ENCODE data around the gene ABCF2. TPM values are rescaled to one million over a fixed set of nuclear protein-coding genes. Genes with fewer than 3 reads are reported as not detected.

ABCF2 gene
- total and polyA plus RNA-seq, 3 experiments from 2014 or later: 36.7 to 95.1 (median 86.5) TPM

DNA sequence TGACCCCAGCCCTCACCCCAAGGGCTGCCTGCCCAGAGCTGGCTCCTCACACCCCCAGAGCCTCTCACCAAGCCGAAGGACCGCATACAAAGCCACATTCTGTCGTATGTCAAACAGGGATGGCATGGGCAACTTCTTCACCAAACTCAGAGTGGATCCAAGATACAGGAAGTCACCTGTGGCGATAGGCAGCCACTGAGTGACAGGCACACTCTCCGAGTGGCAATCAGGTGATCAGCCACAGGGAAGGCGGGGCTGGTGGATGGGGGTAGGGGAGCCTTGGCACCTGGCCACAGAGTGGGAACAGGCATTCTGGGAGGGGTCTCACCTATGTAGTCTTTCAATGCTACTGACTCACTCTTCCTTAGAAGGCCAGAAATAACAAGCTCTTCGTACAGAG lies 32.8 kb downstream of the ABCF2 start:
- peaks cover 0 to 1% of the 10 kb centered on the region in 2 donors for H3K27me3 Mint-ChIP-seq
- ChIA-PET POLR2A (interaction anchor here (0.6 kb wide), 1 partner anchor 1015 kb away, joined by 8 read pairs; no protein-coding TSS in a partner anchor), CTCF (no interaction called here)
- H3K4me1 Mint-ChIP-seq: peaks cover 9 to 11% (median 10%) of the 10 kb centered on the region in 3 donors
- no peak for DNase-seq
- Histone ChIP-seq H3K36me3 (ENCODE audit: insufficient read depth, low read length) (no peaks in the 10 kb centered on the region), H3K27ac (ENCODE audit: low read depth, low read length) (no peak overlapping the region), H3K4me1 (ENCODE audit: insufficient read depth, low read length) (no peaks in the 10 kb centered on the region), H3K27me3 (ENCODE audit: insufficient read depth, low read length, poor library complexity, severe bottlenecking) (peaks cover 9% of the 10 kb centered on the region), H3K9me3 (ENCODE audit: low read length) (no peaks in the 10 kb centered on the region), H3K4me3 (ENCODE audit: low read length) (no peak overlapping the region)
- no peaks in the 10 kb centered on the region for H3K9me3 Mint-ChIP-seq
- H3K27ac Mint-ChIP-seq: peak overlapping the region in 2 of 8 donors; percentile 18 to 73
- H3K4me3 Mint-ChIP-seq: no peak overlapping the region
- no peaks in the 10 kb centered on the region for H3K36me3 Mint-ChIP-seq

DNA sequence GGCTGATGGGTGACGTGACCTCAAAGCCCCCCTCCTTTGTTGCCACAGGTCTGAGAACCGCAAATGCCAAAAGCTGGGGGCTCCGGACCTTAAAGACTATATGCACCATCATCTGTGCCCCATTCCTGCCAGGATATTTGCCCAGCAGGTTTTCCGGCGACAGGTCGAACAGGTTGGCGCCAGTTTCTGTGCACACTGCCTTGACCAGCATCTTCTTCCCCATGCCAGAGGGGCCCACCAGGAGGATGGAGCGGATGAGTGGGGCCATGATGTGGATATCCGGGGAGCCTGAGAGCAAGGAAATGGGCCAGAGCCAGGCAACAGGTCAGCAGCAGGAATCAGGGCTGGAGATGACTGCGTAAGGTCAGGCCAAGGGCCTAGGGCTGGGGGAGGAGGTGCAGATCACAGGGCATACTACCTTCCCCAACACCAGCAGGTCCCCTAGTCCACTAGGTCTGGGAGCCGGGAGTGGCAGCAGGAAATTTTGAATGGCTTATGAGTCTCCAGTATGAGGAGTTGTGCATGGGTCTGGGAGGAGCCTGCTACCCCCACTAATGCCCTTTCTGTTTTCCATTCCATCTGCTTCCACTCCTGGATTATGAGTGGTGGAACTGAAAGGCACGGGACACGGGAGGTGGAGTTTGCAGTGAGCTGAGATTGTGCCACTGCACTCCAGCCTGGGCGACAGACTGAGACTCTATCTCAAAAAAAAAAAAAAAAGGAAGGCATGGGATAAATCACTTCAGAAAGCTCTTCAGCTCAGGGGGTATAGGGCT lies 33.6 kb downstream of the ABCF2 start:
- Mint-ChIP-seq H3K27ac (peak overlapping the region in 1 of 8 donors; percentile 87), H3K4me1 (peaks cover 9 to 11% (median 10%) of the 10 kb centered on the region in 3 donors), H3K9me3 (no peaks in the 10 kb centered on the region), H3K4me3 (peak overlapping the region in 1 of 7 donors; percentile 16), H3K36me3 (no peaks in the 10 kb centered on the region), H3K27me3 (peaks cover 0 to 1% of the 10 kb centered on the region in 2 donors)
- Histone ChIP-seq H3K27ac (ENCODE audit: low read depth, low read length) (no peak overlapping the region), H3K4me1 (ENCODE audit: insufficient read depth, low read length) (no peaks in the 10 kb centered on the region), H3K9me3 (ENCODE audit: low read length) (no peaks in the 10 kb centered on the region), H3K36me3 (ENCODE audit: insufficient read depth, low read length) (no peaks in the 10 kb centered on the region), H3K27me3 (ENCODE audit: insufficient read depth, low read length, poor library complexity, severe bottlenecking) (peaks cover 9% of the 10 kb centered on the region), H3K4me3 (ENCODE audit: low read length) (no peak overlapping the region)
- CTCF ChIA-PET: no interaction called here
- no peak for DNase-seq
- POLR2A ChIA-PET: no interaction called here

DNA sequence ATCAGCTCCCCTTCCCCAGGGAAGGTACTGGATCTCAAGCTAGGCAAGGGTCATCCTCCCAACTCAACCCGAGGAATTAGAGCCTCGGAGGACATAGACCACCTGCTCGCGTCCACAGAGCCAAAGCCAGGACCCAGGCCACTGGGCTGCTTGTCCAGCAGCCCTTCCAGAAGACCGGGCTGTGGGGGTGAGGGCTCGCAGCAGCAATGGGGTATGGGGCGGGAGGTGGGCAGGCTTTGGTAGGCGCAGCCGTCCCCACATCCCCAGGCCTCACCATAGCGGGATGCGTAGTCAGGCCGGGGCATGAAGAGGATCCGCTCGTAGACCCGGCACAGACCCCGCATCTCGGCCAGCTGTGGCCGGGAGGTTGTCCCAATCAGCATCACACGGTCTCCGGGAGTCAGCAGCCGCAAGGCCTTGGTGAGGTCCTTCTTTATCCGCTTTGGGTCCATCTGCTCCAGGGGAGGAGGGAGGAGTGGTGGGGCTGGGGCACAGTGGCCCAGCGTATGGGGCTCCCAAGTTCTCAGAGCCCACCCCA lies 34.9 kb downstream of the ABCF2 start:
- Histone ChIP-seq H3K27me3 (ENCODE audit: insufficient read depth, low read length, poor library complexity, severe bottlenecking) (peaks cover 9% of the 10 kb centered on the region), H3K27ac (ENCODE audit: low read depth, low read length) (no peak overlapping the region), H3K4me1 (ENCODE audit: insufficient read depth, low read length) (no peaks in the 10 kb centered on the region), H3K36me3 (ENCODE audit: insufficient read depth, low read length) (no peaks in the 10 kb centered on the region), H3K4me3 (ENCODE audit: low read length) (no peak overlapping the region), H3K9me3 (ENCODE audit: low read length) (no peaks in the 10 kb centered on the region)
- H3K4me3 Mint-ChIP-seq: no peak overlapping the region
- no peaks in the 10 kb centered on the region for H3K36me3 Mint-ChIP-seq
- peaks cover 9 to 11% (median 10%) of the 10 kb centered on the region in 3 donors for H3K4me1 Mint-ChIP-seq
- DNase-seq: no peak
- ChIA-PET CTCF (no interaction called here), POLR2A (no interaction called here)
- peaks cover 0 to 1% of the 10 kb centered on the region in 2 donors for H3K27me3 Mint-ChIP-seq
- H3K27ac Mint-ChIP-seq: no peak overlapping the region
- no peaks in the 10 kb centered on the region for H3K9me3 Mint-ChIP-seq

DNA sequence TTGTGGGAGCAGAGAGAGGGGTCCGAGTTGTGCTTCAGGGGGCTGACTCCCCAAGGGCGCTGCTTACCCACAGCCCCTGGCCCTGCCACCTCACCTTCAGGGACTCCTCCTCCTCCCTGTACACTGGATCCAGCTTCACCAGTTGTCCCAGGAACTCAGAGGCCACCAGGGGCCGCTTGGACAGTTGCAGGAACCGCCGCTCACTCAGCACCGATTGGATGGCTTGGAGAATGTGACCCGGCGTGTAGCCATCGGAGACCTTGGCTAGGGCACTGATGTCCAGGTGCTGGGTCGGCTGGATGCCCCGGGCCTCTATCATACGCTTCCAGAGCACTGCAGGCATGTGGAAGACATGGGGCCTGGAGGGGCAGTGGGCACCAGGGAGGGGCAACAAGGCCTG lies 35.5 kb downstream of the ABCF2 start:
- H3K4me1 Mint-ChIP-seq: peaks cover 9 to 11% (median 10%) of the 10 kb centered on the region in 3 donors
- H3K36me3 ChIP-seq (ENCODE audit: insufficient read depth, low read length): no peaks in the 10 kb centered on the region
- H3K27ac Mint-ChIP-seq: no peak overlapping the region
- H3K4me3 Mint-ChIP-seq: no peak overlapping the region
- H3K27ac ChIP-seq (ENCODE audit: low read depth, low read length): no peak overlapping the region
- H3K27me3 Mint-ChIP-seq: peaks cover 0 to 1% of the 10 kb centered on the region in 2 donors
- no peak for DNase-seq
- ChIA-PET POLR2A (no interaction called here), CTCF (no interaction called here)
- no peak overlapping the region for H3K4me3 ChIP-seq (ENCODE audit: low read length)
- H3K9me3 Mint-ChIP-seq: no peaks in the 10 kb centered on the region
- H3K4me1 ChIP-seq (ENCODE audit: insufficient read depth, low read length): no peaks in the 10 kb centered on the region
- peaks cover 9% of the 10 kb centered on the region for H3K27me3 ChIP-seq (ENCODE audit: insufficient read depth, low read length, poor library complexity, severe bottlenecking)
- H3K9me3 ChIP-seq (ENCODE audit: low read length): no peaks in the 10 kb centered on the region
- no peaks in the 10 kb centered on the region for H3K36me3 Mint-ChIP-seq

DNA sequence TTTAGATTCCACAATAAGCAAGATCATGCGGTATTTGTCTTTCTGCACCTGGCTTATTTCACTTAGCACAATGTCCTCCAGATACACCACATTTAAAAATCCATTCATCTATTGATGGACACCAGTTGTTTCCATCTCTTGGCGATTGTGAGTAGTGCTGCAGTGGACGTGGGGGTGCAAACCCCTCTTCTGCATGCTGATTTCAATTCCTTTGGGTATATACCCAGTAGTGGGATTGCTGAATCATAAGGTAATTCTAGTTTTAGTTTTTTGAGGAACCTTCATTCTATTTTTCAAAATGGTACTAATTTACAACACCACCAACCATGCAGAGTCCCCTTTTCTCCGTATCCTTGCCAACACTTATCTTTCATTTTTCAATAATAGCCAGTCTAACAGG lies 38.0 kb downstream of the ABCF2 start:
- Mint-ChIP-seq H3K36me3 (no peaks in the 10 kb centered on the region), H3K4me3 (no peak overlapping the region), H3K27ac (peak overlapping the region in 2 of 8 donors; percentile 6 to 13), H3K9me3 (no peaks in the 10 kb centered on the region), H3K27me3 (no peaks in the 10 kb centered on the region), H3K4me1 (peaks cover 0 to 2% (median 1%) of the 10 kb centered on the region in 3 donors)
- Histone ChIP-seq H3K36me3 (ENCODE audit: insufficient read depth, low read length) (no peaks in the 10 kb centered on the region), H3K9me3 (ENCODE audit: low read length) (no peaks in the 10 kb centered on the region), H3K4me3 (ENCODE audit: low read length) (no peak overlapping the region), H3K4me1 (ENCODE audit: insufficient read depth, low read length) (no peaks in the 10 kb centered on the region), H3K27me3 (ENCODE audit: insufficient read depth, low read length, poor library complexity, severe bottlenecking) (no peaks in the 10 kb centered on the region), H3K27ac (ENCODE audit: low read depth, low read length) (no peak overlapping the region)
- no peak for DNase-seq
- POLR2A ChIA-PET: no interaction called here
- CTCF ChIA-PET: no interaction called here

DNA sequence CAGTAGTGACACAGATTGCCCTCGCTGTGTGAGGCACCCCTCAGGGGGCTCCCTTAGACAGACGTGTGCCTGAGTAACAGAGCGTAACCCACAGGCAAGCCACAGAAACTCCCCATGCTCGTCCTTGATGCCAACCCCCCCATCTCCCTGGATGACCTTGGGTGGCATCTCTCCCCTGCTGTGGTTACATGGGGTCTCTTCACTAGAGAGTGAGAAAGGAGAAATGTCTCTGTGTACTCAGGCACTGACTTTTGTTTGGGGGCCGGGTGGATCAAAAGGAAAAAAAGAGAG lies 38.8 kb downstream of the ABCF2 start:
- POLR2A ChIA-PET: no interaction called here
- no peaks in the 10 kb centered on the region for H3K4me1 Mint-ChIP-seq
- CTCF ChIA-PET: no interaction called here
- no peaks in the 10 kb centered on the region for H3K27me3 Mint-ChIP-seq
- no peaks in the 10 kb centered on the region for H3K36me3 Mint-ChIP-seq
- no peaks in the 10 kb centered on the region for H3K9me3 ChIP-seq (ENCODE audit: low read length)
- DNase-seq: no peak
- no peak overlapping the region for H3K4me3 Mint-ChIP-seq
- no peak overlapping the region for H3K27ac Mint-ChIP-seq
- no peaks in the 10 kb centered on the region for H3K27me3 ChIP-seq (ENCODE audit: insufficient read depth, low read length, poor library complexity, severe bottlenecking)
- H3K4me1 ChIP-seq (ENCODE audit: insufficient read depth, low read length): no peaks in the 10 kb centered on the region
- no peak overlapping the region for H3K27ac ChIP-seq (ENCODE audit: low read depth, low read length)
- no peak overlapping the region for H3K4me3 ChIP-seq (ENCODE audit: low read length)
- H3K9me3 Mint-ChIP-seq: no peaks in the 10 kb centered on the region
- H3K36me3 ChIP-seq (ENCODE audit: insufficient read depth, low read length): no peaks in the 10 kb centered on the region

DNA sequence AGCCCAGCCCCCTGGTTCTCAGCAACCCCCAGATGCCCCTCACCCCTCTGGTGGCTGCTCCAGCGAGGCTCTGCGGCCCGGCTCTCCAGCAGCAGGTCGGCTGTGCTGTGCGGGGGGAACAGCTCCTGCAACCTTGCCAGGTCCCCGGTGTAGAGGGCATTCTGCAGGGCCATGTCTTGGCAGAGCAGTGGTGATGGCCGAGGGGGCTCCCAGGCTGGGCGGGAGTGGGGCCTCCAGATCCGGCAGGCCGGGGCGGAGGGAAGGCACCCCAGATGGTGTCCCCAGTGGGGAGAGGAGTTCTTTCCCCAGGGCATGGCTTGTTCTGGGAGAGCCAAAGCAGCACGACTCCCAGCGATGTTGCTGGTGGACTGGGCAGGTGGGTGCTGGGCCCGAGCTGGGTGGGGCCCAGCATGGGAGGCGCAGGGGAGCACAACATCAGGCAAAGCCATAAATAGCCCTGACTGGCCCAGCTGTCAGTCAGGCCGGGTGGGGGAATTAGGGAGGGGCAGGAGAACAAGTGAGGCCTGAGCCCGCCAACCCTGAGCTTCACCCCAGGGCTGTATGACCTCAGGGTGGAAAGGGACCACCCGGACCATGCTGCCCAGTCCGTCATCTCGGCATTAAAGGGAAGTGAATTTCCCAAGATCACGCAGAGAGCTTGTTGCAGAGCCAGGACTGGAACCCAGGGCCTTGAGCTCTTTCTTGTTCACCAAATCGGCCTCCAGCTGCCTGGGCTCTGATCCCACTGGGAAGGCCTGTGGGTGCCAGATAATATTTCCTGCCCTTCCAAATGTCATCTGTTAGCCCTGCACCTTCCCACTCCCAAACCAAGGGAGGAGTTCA lies 39.4 kb downstream of the ABCF2 start:
- ChIA-PET CTCF (no interaction called here), POLR2A (no interaction called here)
- Histone ChIP-seq H3K27me3 (ENCODE audit: insufficient read depth, low read length, poor library complexity, severe bottlenecking) (no peaks in the 10 kb centered on the region), H3K4me1 (ENCODE audit: insufficient read depth, low read length) (no peaks in the 10 kb centered on the region), H3K27ac (ENCODE audit: low read depth, low read length) (no peak overlapping the region), H3K9me3 (ENCODE audit: low read length) (no peaks in the 10 kb centered on the region), H3K36me3 (ENCODE audit: insufficient read depth, low read length) (no peaks in the 10 kb centered on the region), H3K4me3 (ENCODE audit: low read length) (no peak overlapping the region)
- Mint-ChIP-seq H3K27ac (no peak overlapping the region), H3K4me1 (no peaks in the 10 kb centered on the region), H3K4me3 (no peak overlapping the region), H3K27me3 (peaks cover 0 to 3% of the 10 kb centered on the region in 2 donors), H3K36me3 (no peaks in the 10 kb centered on the region), H3K9me3 (no peaks in the 10 kb centered on the region)
- DNase-seq: no peak

DNA sequence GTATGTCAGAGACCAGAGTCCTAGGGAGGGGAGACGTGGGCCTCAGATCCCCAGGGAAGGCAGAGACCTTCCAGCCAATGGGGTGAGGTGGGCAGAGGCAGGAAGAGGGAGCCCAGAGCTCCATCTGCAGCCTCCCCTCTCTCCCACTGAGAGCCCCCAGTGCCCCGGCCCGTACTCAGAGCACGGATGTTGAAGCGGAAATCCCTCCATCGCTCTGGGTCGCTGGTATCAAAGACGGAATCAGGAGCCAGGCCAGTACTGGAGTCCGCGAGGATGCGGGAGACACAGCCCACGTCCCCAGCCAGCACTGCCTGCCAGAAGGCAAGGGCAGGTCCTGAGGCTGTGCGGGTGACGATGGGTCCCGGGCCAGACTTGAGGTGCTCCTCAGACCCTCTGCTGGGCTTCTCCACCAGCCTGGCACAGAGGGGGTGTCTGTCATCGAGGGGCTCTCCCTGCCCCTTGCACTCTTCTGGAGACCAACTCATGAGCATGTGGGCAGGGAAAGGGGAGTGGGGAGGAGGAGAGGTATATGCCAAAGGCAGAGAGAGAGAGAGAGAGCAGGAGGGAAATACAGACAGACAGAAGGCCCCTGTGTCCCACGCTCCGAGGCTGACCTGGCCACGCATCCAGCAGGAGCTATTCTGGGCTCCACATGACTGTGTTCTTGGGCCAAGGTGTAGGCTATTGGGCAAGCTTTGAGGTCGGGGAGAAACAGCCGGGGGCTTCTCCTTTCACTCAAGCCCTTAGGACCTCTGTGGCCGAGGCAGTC lies 40.2 kb downstream of the ABCF2 start, which contains the start of gene ASB10:
Gene ASB10 (minus strand): TSS at position 611 of the 769 bp plus-strand sequence. CDS start 120 bp downstream, at position 491.
- CTCF ChIA-PET: no interaction called here
- Histone ChIP-seq H3K4me3 (ENCODE audit: low read length) (no peak within 1 kb of the TSS), H3K9me3 (ENCODE audit: low read length) (no peaks in the 10 kb centered on the region), H3K36me3 (ENCODE audit: insufficient read depth, low read length) (no peaks in the 10 kb centered on the region), H3K27ac (ENCODE audit: low read depth, low read length) (no peak within 1 kb of the TSS), H3K27me3 (ENCODE audit: insufficient read depth, low read length, poor library complexity, severe bottlenecking) (no peaks in the 10 kb centered on the region), H3K4me1 (ENCODE audit: insufficient read depth, low read length) (no peaks in the 10 kb centered on the region)
- no peak within 1 kb of the TSS for H3K4me3 Mint-ChIP-seq
- no peaks in the 10 kb centered on the region for H3K4me1 Mint-ChIP-seq
- no peaks in the 10 kb centered on the region for H3K9me3 Mint-ChIP-seq
- POLR2A ChIA-PET: no interaction called here
- no peaks in the 10 kb centered on the region for H3K36me3 Mint-ChIP-seq
- H3K27me3 Mint-ChIP-seq: peaks cover 0 to 6% of the 10 kb centered on the region in 2 donors
- H3K27ac Mint-ChIP-seq: no peak within 1 kb of the TSS
- no peak for DNase-seq
